ENCODE measurements around the gene STK32B. TPM values are rescaled to one million over a fixed set of nuclear protein-coding genes. Genes with fewer than 3 reads are reported as not detected.

Gene STK32B
- polyA plus RNA-seq, 1 of the 3 experiments (the other 2 are of a cell fraction), result 0.20 TPM

GRCh38 chr4:5463361-5463760 is 412.1 kb downstream of the STK32B start (continued):
- TF ChIP-seq, protein P1, sequence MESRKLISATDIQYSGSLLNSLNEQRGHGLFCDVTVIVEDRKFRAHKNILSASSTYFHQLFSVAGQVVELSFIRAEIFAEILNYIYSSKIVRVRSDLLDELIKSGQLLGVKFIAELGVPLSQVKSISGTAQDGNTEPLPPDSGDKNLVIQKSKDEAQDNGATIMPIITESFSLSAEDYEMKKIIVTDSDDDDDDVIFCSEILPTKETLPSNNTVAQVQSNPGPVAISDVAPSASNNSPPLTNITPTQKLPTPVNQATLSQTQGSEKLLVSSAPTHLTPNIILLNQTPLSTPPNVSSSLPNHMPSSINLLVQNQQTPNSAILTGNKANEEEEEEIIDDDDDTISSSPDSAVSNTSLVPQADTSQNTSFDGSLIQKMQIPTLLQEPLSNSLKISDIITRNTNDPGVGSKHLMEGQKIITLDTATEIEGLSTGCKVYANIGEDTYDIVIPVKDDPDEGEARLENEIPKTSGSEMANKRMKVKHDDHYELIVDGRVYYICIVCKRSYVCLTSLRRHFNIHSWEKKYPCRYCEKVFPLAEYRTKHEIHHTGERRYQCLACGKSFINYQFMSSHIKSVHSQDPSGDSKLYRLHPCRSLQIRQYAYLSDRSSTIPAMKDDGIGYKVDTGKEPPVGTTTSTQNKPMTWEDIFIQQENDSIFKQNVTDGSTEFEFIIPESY (IDR thresholded peaks at IDR 0.05; ENCODE audit: borderline replicate concordance, low read depth), result no peak
- TF ChIP-seq YY1 (IDR thresholded peaks at IDR 0.05; ENCODE audit: low read depth), result no peak

- ChIA-PET CTCF (no interaction called here), POLR2A (no interaction called here)
- 60% methylated on average over 10 of the region's 15 CpGs for WGBS (ENCODE audit: low lambda C conversion rate)
These were observed 412.8 kb downstream of the STK32B start for GRCh38 chr4:5463936-5464650.

GRCh38 chr4:5465529-5465928 is 414.2 kb downstream of the STK32B start:
- no peak overlapping the region for H2AFZ ChIP-seq (ENCODE audit: low read depth)
- ChIA-PET CTCF (interaction anchor here (1.2 kb wide), 1 partner anchor 66 kb away, joined by 3 read pairs; no protein-coding TSS in a partner anchor), POLR2A (no interaction called here)
- H3K9me3 ChIP-seq, result no peaks in the 10 kb centered on the region
- H3K9me2 ChIP-seq, result no peaks in the 10 kb centered on the region
- no peak overlapping the region for H3K4me2 ChIP-seq
- no peaks in the 10 kb centered on the region; a peak in 1 of 4 replicates for H3K4me1 ChIP-seq (ENCODE audit: control insufficient read depth in 1 of 2, insufficient read depth in 2 of 2, low read depth in 1 of 2, low read length in 1 of 2)
- H3F3A ChIP-seq (replicated peaks; ENCODE audit: insufficient read depth), result no peaks in the 10 kb centered on the region
- WGBS (ENCODE audit: low lambda C conversion rate), result 86% methylated on average over 2 of the region's 4 CpGs
- H4K20me1 ChIP-seq (ENCODE audit: insufficient read depth), result no peaks in the 10 kb centered on the region
- H3K36me3 ChIP-seq (replicated peaks in 1 of 2; ENCODE audit: control insufficient read depth in 1 of 2, insufficient read depth in 2 of 2, low read length in 1 of 2), result no peaks in the 10 kb centered on the region
- no peak for TF ChIP-seq FOXM1 (IDR thresholded peaks at IDR 0.05; ENCODE audit: low read depth)
- TF ChIP-seq ELF1 (IDR thresholded peaks at IDR 0.05), result no peak
- no peak for TF ChIP-seq RFX5 (IDR thresholded peaks at IDR 0.05; ENCODE audit: low read length)
- TF ChIP-seq TAF1 (IDR thresholded peaks at IDR 0.05; ENCODE audit: borderline replicate concordance, low read depth, low read length), result no peak
- TF ChIP-seq, protein P2, sequence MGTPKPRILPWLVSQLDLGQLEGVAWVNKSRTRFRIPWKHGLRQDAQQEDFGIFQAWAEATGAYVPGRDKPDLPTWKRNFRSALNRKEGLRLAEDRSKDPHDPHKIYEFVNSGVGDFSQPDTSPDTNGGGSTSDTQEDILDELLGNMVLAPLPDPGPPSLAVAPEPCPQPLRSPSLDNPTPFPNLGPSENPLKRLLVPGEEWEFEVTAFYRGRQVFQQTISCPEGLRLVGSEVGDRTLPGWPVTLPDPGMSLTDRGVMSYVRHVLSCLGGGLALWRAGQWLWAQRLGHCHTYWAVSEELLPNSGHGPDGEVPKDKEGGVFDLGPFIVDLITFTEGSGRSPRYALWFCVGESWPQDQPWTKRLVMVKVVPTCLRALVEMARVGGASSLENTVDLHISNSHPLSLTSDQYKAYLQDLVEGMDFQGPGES (IDR thresholded peaks at IDR 0.05; ENCODE audit: low read depth, low read length), result no peak
- no peak for TF ChIP-seq MAX (IDR thresholded peaks at IDR 0.05; ENCODE audit: low read depth)
- TF ChIP-seq TEAD4 (IDR thresholded peaks at IDR 0.05; ENCODE audit: borderline replicate concordance, insufficient read depth), result no peak
- TF ChIP-seq CHD2 (IDR thresholded peaks at IDR 0.05; ENCODE audit: low read length, partially characterized antibody), result no peak
- TF ChIP-seq NFIC (IDR thresholded peaks at IDR 0.05; ENCODE audit: borderline replicate concordance), result no peak
- no peak for TF ChIP-seq FOXJ3 (CRISPR knock-in tag; IDR thresholded peaks at IDR 0.05)
- no peak overlapping the region for H3K27ac ChIP-seq (ENCODE audit: low read depth in 2 of 2, low read length in 1 of 2)
- no peaks in the 10 kb centered on the region for H3K27me3 ChIP-seq (ENCODE audit: insufficient read depth)
- H3K79me2 ChIP-seq (ENCODE audit: insufficient read depth), result no peaks in the 10 kb centered on the region
- no peak overlapping the region for H3K9ac ChIP-seq
- no peak for DNase-seq
- H3K4me3 ChIP-seq (ENCODE audit: low read depth in 2 of 2, low read length in 1 of 2), result no peak overlapping the region

More at GRCh38 chr4:5463936-5464650, 412.8 kb downstream of the STK32B start:
- H3K27ac ChIP-seq (ENCODE audit: low read depth in 2 of 2, low read length in 1 of 2), result no peak overlapping the region
- no peaks in the 10 kb centered on the region for H3K9me3 ChIP-seq
- no peak for TF ChIP-seq SMC3 (IDR thresholded peaks at IDR 0.05; ENCODE audit: low read depth, low read length)
- TF ChIP-seq RXRA (IDR thresholded peaks at IDR 0.05; ENCODE audit: borderline replicate concordance, low read depth), result no peak
- no peak for TF ChIP-seq SIN3A (IDR thresholded peaks at IDR 0.05; ENCODE audit: borderline replicate concordance, low read depth, low read length)
- no peak for TF ChIP-seq POLR2AphosphoS5 (IDR thresholded peaks at IDR 0.05; ENCODE audit: low read depth, low read length)
- no peak for TF ChIP-seq JUND (IDR thresholded peaks at IDR 0.05)
- no peak for TF ChIP-seq TAF1 (IDR thresholded peaks at IDR 0.05; ENCODE audit: borderline replicate concordance, low read depth, low read length)
- TF ChIP-seq, protein P3, sequence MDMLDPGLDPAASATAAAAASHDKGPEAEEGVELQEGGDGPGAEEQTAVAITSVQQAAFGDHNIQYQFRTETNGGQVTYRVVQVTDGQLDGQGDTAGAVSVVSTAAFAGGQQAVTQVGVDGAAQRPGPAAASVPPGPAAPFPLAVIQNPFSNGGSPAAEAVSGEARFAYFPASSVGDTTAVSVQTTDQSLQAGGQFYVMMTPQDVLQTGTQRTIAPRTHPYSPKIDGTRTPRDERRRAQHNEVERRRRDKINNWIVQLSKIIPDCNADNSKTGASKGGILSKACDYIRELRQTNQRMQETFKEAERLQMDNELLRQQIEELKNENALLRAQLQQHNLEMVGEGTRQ (IDR thresholded peaks at IDR 0.05; ENCODE audit: borderline replicate concordance, low read depth, low read length), result no peak
- no peak for TF ChIP-seq GABPA (IDR thresholded peaks at IDR 0.05; ENCODE audit: low read depth)
- no peaks in the 10 kb centered on the region for H3K9me2 ChIP-seq
- no peaks in the 10 kb centered on the region for H3K36me3 ChIP-seq (replicated peaks in 1 of 2; ENCODE audit: control insufficient read depth in 1 of 2, insufficient read depth in 2 of 2, low read length in 1 of 2)
- no peaks in the 10 kb centered on the region for H3K79me2 ChIP-seq (ENCODE audit: insufficient read depth)
- H3K4me1 ChIP-seq (ENCODE audit: control insufficient read depth in 1 of 2, insufficient read depth in 2 of 2, low read depth in 1 of 2, low read length in 1 of 2), result no peaks in the 10 kb centered on the region; a peak in 1 of 4 replicates
- no peak overlapping the region for H2AFZ ChIP-seq (ENCODE audit: low read depth)
- no peak overlapping the region for H3K4me2 ChIP-seq
- H3K4me3 ChIP-seq (ENCODE audit: low read depth in 2 of 2, low read length in 1 of 2), result no peak overlapping the region
- H4K20me1 ChIP-seq (ENCODE audit: insufficient read depth), result no peaks in the 10 kb centered on the region
- no peak overlapping the region for H3K9ac ChIP-seq
- no peaks in the 10 kb centered on the region for H3F3A ChIP-seq (replicated peaks; ENCODE audit: insufficient read depth)
- no peaks in the 10 kb centered on the region for H3K27me3 ChIP-seq (ENCODE audit: insufficient read depth)
- DNase-seq, result no peak

Data from SK-N-SH (cell line).